Measurements from ENCODE around the gene KLF8.

Gene KLF8

DNA sequence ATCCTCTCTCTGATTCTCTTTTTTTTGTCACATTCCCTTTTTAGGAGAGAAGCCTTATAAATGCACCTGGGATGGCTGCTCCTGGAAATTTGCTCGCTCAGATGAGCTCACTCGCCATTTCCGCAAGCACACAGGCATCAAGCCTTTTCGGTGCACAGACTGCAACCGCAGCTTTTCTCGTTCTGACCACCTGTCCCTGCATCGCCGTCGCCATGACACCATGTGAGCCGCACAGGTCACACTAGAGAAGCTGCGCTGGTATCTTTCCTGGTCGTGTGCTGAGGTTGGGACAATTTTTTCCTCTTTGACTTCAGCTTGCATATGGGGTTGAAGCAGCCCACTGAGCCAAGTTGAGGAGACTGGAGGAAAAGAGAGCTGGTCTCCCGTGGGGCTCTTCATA is 52.1 kb downstream of the KLF8 start:
- peaks cover 65% of the 10 kb centered on the region for H3K27me3 ChIP-seq (ENCODE audit: insufficient read depth, low read depth, severe bottlenecking)
- DNase-seq = no peak
- TF ChIP-seq, protein P1, sequence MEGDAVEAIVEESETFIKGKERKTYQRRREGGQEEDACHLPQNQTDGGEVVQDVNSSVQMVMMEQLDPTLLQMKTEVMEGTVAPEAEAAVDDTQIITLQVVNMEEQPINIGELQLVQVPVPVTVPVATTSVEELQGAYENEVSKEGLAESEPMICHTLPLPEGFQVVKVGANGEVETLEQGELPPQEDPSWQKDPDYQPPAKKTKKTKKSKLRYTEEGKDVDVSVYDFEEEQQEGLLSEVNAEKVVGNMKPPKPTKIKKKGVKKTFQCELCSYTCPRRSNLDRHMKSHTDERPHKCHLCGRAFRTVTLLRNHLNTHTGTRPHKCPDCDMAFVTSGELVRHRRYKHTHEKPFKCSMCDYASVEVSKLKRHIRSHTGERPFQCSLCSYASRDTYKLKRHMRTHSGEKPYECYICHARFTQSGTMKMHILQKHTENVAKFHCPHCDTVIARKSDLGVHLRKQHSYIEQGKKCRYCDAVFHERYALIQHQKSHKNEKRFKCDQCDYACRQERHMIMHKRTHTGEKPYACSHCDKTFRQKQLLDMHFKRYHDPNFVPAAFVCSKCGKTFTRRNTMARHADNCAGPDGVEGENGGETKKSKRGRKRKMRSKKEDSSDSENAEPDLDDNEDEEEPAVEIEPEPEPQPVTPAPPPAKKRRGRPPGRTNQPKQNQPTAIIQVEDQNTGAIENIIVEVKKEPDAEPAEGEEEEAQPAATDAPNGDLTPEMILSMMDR (IDR thresholded peaks at IDR 0.05; ENCODE audit: low read depth, low read length) = no peak
- H3K4me3 ChIP-seq (ENCODE audit: low read depth, low read length) = no peak overlapping the region
- H3K36me3 ChIP-seq = no peaks in the 10 kb centered on the region
- no peaks in the 10 kb centered on the region for H3K9me3 ChIP-seq (ENCODE audit: severe bottlenecking)
- H3K27ac ChIP-seq = no peak overlapping the region

DNA sequence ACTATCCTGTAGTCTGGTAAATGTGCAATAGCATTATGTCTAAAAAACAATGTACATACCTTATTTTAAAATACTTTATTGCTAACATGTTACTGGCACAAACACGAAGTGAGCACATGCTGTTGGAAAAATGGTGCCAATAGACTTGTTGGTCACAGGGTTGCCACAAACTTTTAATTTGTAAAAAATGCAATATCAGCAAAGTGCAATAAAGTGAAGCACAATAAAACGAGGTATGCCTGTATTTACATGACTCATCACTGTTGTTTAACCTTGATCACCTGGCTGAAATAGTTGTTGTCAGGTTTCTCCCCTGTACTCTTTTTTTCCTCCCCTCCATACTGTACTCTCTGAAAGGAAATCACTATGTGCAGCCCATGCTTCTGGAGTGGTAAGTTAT is 56.5 kb downstream of the KLF8 start:
- DNase-seq = no peak
- Histone ChIP-seq H3K9me3 (ENCODE audit: severe bottlenecking) (no peaks in the 10 kb centered on the region), H3K4me3 (ENCODE audit: low read depth, low read length) (no peak overlapping the region), H3K27ac (no peak overlapping the region), H3K27me3 (ENCODE audit: insufficient read depth, low read depth, severe bottlenecking) (peaks cover 33% of the 10 kb centered on the region), H3K36me3 (no peaks in the 10 kb centered on the region)
- TF ChIP-seq, protein P1 (IDR thresholded peaks at IDR 0.05; ENCODE audit: low read depth, low read length) = no peak

DNA sequence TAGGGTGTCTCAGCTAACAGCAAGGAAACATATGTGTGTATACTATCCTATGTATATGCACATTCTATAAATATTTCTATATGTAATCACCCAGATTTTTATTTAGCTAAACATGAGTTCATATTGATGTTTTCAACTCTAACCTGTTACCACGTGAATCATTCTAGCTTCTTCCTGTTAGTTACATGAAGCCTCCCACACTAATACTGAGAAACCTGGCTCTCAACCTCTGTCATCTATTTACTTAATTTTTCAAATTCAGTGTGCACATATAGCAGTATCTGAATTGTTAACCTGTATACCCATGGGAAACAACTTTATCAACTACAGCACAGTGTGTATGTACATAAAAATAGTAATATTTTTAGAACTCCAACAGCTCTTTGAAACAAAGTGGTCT is 57.3 kb downstream of the KLF8 start:
- no peak for DNase-seq
- H3K4me3 ChIP-seq (ENCODE audit: low read depth, low read length) = no peak overlapping the region
- no peaks in the 10 kb centered on the region for H3K9me3 ChIP-seq (ENCODE audit: severe bottlenecking)
- TF ChIP-seq, protein P1 (IDR thresholded peaks at IDR 0.05; ENCODE audit: low read depth, low read length) = no peak
- no peak overlapping the region for H3K27ac ChIP-seq
- H3K27me3 ChIP-seq (ENCODE audit: insufficient read depth, low read depth, severe bottlenecking) = peaks cover 26% of the 10 kb centered on the region
- no peaks in the 10 kb centered on the region for H3K36me3 ChIP-seq

DNA sequence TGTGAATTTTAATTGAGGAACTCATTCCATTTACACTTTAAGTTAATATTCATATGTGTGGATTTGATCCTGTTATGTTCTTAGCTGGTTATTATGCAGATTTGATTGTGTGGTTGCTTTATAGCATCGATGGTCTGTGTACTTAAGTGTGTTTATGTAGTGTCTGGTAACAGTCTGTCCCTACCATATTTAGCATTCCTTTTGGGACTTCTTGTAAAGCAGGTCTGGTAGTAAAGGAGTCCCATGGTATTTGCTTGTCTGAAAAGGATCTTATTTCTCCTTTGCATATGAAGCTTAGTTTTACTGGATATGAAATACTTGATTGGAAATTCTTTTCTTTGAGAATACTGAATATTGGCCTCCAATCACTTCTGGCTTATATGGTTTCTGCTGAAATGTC is 76.6 kb downstream of the KLF8 start:
- Histone ChIP-seq H3K4me3 (ENCODE audit: low read depth, low read length) (no peak overlapping the region), H3K36me3 (no peaks in the 10 kb centered on the region), H3K27ac (no peak overlapping the region), H3K27me3 (ENCODE audit: insufficient read depth, low read depth, severe bottlenecking) (peaks cover 20% of the 10 kb centered on the region), H3K9me3 (ENCODE audit: severe bottlenecking) (no peaks in the 10 kb centered on the region)
- TF ChIP-seq, protein P1 (IDR thresholded peaks at IDR 0.05; ENCODE audit: low read depth, low read length) = no peak
- DNase-seq = no peak

DNA sequence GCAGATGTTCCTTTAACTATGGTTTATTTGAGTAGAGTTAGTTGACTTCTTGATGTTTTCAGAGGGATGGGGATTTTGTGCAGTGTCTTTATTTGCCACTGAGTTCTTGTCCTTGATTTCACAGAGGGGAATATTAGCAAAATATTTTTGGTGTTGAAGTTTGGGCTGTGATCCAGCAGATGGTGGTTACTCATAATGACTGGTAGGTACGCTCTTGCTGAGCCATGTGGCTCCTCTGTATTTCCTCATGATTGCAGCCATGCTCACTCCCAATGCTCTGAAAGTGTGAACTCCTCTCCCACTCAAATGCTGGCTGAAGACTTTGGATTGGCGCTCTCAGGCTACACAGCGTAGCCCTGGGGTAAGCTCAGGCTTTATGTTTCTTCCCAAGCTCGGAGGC is 77.7 kb downstream of the KLF8 start:
- no peak for DNase-seq
- Histone ChIP-seq H3K36me3 (no peaks in the 10 kb centered on the region), H3K4me3 (ENCODE audit: low read depth, low read length) (no peak overlapping the region), H3K27me3 (ENCODE audit: insufficient read depth, low read depth, severe bottlenecking) (peaks cover 12% of the 10 kb centered on the region), H3K27ac (no peak overlapping the region), H3K9me3 (ENCODE audit: severe bottlenecking) (no peaks in the 10 kb centered on the region)
- TF ChIP-seq, protein P1 (IDR thresholded peaks at IDR 0.05; ENCODE audit: low read depth, low read length) = no peak

DNA sequence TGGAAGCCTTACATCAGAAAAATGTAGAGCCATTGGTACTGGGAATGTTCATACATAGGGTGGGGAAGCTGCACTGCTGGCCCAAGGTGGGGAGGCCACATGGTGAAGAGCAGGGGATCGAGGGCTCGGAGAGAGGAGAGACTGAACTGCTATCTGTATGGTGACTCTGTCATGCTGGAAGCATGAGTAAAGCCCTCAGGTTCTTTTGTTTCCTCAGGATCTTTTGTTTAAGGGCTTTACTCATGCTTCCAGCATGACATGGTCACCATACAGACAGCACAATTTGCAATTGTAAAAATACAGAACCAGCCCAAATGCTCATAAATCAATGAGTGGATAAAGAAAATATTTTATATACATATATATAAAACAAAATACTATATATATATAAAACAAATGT is 78.4 kb downstream of the KLF8 start:
- no peaks in the 10 kb centered on the region for H3K36me3 ChIP-seq
- H3K4me3 ChIP-seq (ENCODE audit: low read depth, low read length) = no peak overlapping the region
- H3K9me3 ChIP-seq (ENCODE audit: severe bottlenecking) = no peaks in the 10 kb centered on the region
- no peak overlapping the region for H3K27ac ChIP-seq
- H3K27me3 ChIP-seq (ENCODE audit: insufficient read depth, low read depth, severe bottlenecking) = peaks cover 5% of the 10 kb centered on the region
- TF ChIP-seq, protein P1 (IDR thresholded peaks at IDR 0.05; ENCODE audit: low read depth, low read length) = no peak
- DNase-seq = no peak

Measured in WERI-Rb-1 (cell line).